Mammary epithelial cell (primary cell): ENCODE data around the gene ZNF365.

Experiments used
- EZH2 ChIP-seq: IDR thresholded peaks from 2 replicates; pipeline ENCODE4 v1.6.1; 2012; ENCODE audit warnings: low read length, inconsistent platforms, borderline replicate concordance
- TF ChIP-seq, protein P1 (sequence below), 2 donors: IDR thresholded peaks in 1 of 2; conservative IDR thresholded peaks in 1 of 2; 2 replicates each; pipeline ENCODE4 v1.5.1; 2011 to 2012; ENCODE audit warnings: inconsistent platforms in 2 of 2, low read length in 2 of 2, mild to moderate bottlenecking in 2 of 2, control low read depth in 1 of 2, low read depth in 1 of 2; ENCODE audit not compliant: insufficient read depth in 1 of 2; ENCODE audit errors: extremely low read depth in 1 of 2

DNA sequence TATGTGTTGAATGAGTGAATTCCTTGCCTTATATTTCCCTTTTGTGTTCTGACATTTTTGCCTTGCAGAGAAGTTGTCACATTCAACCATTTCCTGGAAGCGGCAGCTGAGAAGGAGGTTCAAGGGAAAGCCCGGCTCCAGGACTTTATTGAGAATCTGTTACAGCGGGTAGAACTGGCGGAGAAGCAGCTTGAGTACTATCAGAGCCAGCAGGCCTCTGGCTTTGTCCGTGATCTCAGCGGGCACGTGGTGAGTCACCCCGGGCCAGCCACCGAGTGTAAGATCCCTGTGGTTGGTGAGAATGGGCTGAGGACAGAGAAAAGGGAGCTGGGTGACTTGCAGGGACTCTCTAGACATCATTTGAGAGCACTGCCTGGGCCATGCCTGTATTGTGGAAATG, 14.2 kb downstream of the ZNF365 start:
- TF ChIP-seq, protein P1, sequence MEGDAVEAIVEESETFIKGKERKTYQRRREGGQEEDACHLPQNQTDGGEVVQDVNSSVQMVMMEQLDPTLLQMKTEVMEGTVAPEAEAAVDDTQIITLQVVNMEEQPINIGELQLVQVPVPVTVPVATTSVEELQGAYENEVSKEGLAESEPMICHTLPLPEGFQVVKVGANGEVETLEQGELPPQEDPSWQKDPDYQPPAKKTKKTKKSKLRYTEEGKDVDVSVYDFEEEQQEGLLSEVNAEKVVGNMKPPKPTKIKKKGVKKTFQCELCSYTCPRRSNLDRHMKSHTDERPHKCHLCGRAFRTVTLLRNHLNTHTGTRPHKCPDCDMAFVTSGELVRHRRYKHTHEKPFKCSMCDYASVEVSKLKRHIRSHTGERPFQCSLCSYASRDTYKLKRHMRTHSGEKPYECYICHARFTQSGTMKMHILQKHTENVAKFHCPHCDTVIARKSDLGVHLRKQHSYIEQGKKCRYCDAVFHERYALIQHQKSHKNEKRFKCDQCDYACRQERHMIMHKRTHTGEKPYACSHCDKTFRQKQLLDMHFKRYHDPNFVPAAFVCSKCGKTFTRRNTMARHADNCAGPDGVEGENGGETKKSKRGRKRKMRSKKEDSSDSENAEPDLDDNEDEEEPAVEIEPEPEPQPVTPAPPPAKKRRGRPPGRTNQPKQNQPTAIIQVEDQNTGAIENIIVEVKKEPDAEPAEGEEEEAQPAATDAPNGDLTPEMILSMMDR (conservative IDR thresholded peaks at IDR 0.05 in 1 of 2, IDR thresholded peaks at IDR 0.05 in 1 of 2; ENCODE audit: extremely low read depth in 1 of 2, insufficient read depth in 1 of 2, low read depth in 1 of 2, low read length in 2 of 2), result no peak
- TF ChIP-seq EZH2, result no peak
